Right ventricle myocardium superior (tissue), 1 donor: ENCODE results near the gene FGG. TPM values are rescaled to one million over a fixed set of nuclear protein-coding genes. Genes with fewer than 3 reads are reported as not detected.

ENCODE experiments used
- ATAC-seq: fragments of 200-7000 bp; cut with Tn5 transposase; one replicate; pipeline ENCODE4 v1.9.1; 2020; ENCODE audit warnings: mild to moderate bottlenecking; ENCODE audit not compliant: poor library complexity
- DNase-seq: peaks from one replicate; pipeline ENCODE4 v3.0.0-alpha.2; 2020
- intact Hi-C: fragments of 100-400 bp; cut with DNase I; formaldehyde crosslinking; loops from one replicate; pipeline ENCODE4 v1.11.2; 2022
- total RNA-seq: library from RNA; stranded (reverse); fragmentation: NEBNext Ultra II Directional; extraction: Animal tissue kit (Norgen Biotek cat#: 25700); gene quantifications from one replicate; pipeline ENCODE4 v1.2.1, GENCODE V29; 2021
- donor health status: DM: no; HTN: yes; CAD: no; lungs with severe emphysema.

The FGG gene
- total RNA-seq, 1 donor from 2014 or later: not detected

GRCh38 chr4:154591890-154592289 is 20.6 kb downstream of the FGG start:
- DNase-seq (no peak), ATAC-seq (no peak)
- intact Hi-C loops: no loop called here

- DNase-seq (no peak), ATAC-seq (no peak)
- intact Hi-C loops: no loop called here
Observed at GRCh38 chr4:154590329-154591006, 22.0 kb downstream of the FGG start, which contains the start of gene FGA. Gene FGA, minus strand, starts transcription at chr4:154590742. Its CDS starts 55 bp downstream, at chr4:154590687.

- DNase-seq: no peak
- no peak for ATAC-seq
- intact Hi-C loops: no loop called here
Observed at GRCh38 chr4:154589296-154590197, 22.9 kb downstream of the FGG start.

- ATAC-seq: no peak
- DNase-seq: no peak
- intact Hi-C loops: no loop called here
Observed at GRCh38 chr4:154588198-154588597, 24.3 kb downstream of the FGG start.

- intact Hi-C loops: no loop called here
- no peak for DNase-seq
Observed at GRCh38 chr4:154586296-154587033, 26.0 kb downstream of the FGG start.

GRCh38 chr4:154585369-154586018 is 27.0 kb downstream of the FGG start:
- intact Hi-C loops: no loop called here
- DNase-seq (no peak), ATAC-seq (no peak)

More at GRCh38 chr4:154586296-154587033, 26.0 kb downstream of the FGG start:
- no peak for ATAC-seq

GRCh38 chr4:154584259-154584658 is 28.2 kb downstream of the FGG start:
- DNase-seq (no peak), ATAC-seq (no peak)
- intact Hi-C loops: no loop called here

- intact Hi-C loops: no loop called here
- DNase-seq: no peak
- no peak for ATAC-seq
Observed at GRCh38 chr4:154583677-154584076, 28.8 kb downstream of the FGG start.

GRCh38 chr4:154583230-154583629 is 29.2 kb downstream of the FGG start:
- no peak for DNase-seq
- intact Hi-C loops: no loop called here
- no peak for ATAC-seq

- intact Hi-C loops: no loop called here
- ATAC-seq (no peak), DNase-seq (no peak)
Observed at GRCh38 chr4:154582723-154583122, 29.7 kb downstream of the FGG start.

- intact Hi-C loops: no loop called here
- ATAC-seq (no peak), DNase-seq (no peak)
Observed at GRCh38 chr4:154579927-154580326, 32.5 kb downstream of the FGG start.

- intact Hi-C loops: no loop called here
- no peak for DNase-seq
- ATAC-seq: no peak
Observed at GRCh38 chr4:154578919-154579318, 33.5 kb downstream of the FGG start.

- no peak for ATAC-seq
- intact Hi-C loops: no loop called here
- DNase-seq: no peak
Observed at GRCh38 chr4:154577324-154577723, 35.1 kb downstream of the FGG start.

- DNase-seq (no peak), ATAC-seq (no peak)
- intact Hi-C loops: no loop called here
Observed at GRCh38 chr4:154574311-154574710, 38.1 kb downstream of the FGG start.

- ATAC-seq (no peak), DNase-seq (no peak)
- intact Hi-C loops: no loop called here
Observed at GRCh38 chr4:154573190-154573870, 39.1 kb downstream of the FGG start.

- no peak for DNase-seq
- no peak for ATAC-seq
- intact Hi-C loops: no loop called here
Observed at GRCh38 chr4:154569584-154569983, 42.9 kb downstream of the FGG start.

GRCh38 chr4:154569028-154569427 is 43.4 kb downstream of the FGG start:
- no peak for ATAC-seq
- DNase-seq: no peak
- intact Hi-C loops: no loop called here

- no peak for DNase-seq
- intact Hi-C loops: no loop called here
- ATAC-seq: no peak
Observed at GRCh38 chr4:154566639-154567204, 45.7 kb downstream of the FGG start.
